Activated T-cell treated with anti-CD3 and anti-CD28 coated beads for 1 hour (primary cell): ENCODE measurements around the gene TNS1.
"Not testable (repeated sequence)": the region's sequence is repeated elsewhere in the genome, so short reads cannot be mapped to it uniquely, and the experiment has no call there.

Source experiments
- DNase-seq: peaks from one replicate; pipeline ENCODE4 v3.0.0-alpha.2; 2020; ENCODE audit warnings: low read depth

TNS1 gene

DNA sequence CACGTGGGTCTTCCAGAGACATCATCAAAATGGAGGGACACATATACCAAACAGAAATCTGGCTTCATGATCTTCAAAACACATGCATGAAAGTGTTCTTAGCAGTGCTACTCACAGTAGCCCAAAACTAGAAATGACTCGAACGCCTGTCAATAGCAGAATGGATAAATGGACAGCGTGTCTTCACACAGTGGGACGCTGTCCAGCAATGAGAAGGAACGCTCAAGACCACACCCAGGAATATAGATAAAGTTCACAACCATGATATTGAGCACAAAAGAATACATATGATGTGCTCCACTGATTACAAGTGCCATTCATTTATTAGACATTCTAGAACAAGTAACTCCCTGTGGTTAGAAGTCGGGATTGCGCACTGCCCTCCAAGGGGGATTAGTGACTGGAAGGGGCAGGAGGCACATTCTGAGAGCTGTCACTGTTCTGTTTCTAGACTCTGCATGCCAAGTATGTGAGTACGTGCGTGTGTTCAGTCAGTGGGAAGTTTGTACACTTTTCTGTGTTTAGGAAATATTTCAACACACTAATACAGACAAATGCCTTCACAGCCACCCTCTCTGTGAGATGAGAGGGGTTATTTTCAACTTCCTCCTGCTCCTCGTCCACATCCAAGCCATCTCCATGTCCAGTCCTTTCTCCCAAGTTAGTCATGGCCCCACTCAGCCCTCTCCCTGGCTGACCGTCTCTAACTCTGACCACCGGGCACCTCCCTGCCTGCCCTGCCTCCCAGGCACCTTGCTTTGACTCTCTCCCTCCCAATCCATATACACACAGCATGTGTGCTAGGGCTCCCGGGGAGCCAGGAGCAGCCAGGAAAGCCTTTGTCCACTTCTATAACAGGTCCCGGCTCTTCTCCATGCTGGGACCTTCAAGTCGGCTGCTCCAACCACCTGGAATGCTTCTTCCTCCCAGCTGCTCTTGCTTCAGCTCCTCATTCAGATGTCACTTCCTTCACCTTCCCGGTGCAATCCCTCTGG, 26.9 kb upstream of the TNS1 start:
- DNase-seq: no peak

DNA sequence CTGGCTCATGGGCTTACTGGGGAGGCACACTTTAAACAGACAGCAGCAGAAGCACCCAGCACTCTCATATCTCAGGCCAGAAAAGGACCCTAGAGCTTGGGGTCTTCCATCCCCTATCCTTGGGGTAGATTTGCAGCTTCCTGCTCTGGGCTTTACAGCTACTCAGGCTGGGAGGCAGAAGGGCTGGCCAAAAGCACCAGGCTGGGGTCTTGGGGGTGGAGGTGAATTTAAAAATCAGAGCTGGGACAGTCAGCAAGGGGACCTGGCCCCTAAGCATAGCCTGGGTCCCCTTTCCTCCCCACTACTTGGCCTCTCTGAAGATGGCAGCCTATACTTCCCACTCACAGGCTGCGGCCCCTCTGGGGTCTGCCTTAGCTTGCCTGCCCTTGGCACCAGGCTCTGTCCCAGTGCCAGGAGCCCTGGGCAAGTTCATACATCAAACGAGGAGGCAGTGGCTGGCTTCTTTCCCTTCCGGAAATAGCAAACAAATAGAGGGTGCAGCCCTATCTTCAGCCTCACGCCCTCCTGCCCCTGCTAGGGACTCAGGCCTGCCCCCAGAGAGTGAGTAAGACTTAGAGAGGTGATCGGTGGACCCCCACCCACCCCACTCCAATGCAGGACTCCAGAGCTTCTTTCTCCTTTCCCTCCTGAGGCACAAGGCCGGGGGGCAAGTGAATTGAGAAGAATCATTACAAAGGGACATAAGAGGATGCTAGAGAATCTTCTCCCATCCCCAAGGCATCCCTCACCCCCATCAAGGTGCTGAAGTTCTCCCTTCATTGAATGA, 26.0 kb upstream of the TNS1 start:
- no peak for DNase-seq

DNA sequence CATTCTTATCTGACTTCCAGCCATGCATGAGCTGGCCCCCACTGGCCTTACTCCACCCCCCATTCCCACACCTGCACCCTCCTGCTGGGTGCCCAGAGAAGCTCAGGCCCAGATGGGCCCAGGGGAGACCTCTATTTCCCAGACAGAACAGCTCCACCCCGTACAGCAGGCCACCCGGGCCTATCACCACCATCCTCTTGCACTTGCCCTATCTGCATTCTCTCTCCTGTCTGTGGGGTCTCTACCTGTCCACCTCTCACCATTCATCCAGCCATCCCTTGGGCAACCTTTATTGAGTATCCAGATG, 25.3 kb upstream of the TNS1 start:
- no peak for DNase-seq

DNA sequence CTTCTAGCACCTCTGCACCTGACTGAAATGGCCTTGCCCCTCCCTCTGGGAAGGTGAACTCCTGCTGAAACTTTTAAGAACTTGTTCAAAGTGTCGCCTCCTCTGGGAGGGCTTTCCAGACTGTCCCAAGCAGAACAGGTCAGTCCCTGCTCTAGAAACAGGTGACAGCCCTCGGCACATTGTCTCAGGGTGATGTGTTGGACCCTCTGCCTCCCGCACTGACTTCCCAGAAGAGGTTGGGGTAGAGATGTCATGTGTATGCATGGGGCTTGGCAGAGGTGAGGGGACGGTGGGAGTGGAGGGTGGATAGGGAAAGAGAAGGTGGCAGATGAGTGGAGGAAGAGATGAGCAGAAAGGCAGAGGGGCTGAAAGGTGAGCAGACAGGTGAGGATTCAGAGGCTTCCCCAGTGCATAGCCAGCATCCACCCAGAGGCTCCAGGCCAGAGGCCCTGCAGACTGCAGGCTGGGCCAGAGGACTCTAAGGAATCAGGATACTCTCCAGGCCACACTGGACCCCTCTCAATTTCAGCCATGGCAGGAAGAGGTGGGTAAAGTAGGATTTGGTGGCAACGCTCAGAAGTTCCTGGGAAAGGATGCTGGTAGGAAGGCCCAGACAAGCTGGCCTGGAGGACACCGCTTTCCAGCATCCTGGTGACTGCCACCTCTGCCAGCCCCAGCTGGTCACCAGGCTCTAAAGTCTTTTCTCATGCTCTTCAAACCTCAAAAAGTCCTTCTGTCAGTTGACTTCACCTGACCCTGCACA, 24.8 kb upstream of the TNS1 start:
- DNase-seq: no peak

DNA sequence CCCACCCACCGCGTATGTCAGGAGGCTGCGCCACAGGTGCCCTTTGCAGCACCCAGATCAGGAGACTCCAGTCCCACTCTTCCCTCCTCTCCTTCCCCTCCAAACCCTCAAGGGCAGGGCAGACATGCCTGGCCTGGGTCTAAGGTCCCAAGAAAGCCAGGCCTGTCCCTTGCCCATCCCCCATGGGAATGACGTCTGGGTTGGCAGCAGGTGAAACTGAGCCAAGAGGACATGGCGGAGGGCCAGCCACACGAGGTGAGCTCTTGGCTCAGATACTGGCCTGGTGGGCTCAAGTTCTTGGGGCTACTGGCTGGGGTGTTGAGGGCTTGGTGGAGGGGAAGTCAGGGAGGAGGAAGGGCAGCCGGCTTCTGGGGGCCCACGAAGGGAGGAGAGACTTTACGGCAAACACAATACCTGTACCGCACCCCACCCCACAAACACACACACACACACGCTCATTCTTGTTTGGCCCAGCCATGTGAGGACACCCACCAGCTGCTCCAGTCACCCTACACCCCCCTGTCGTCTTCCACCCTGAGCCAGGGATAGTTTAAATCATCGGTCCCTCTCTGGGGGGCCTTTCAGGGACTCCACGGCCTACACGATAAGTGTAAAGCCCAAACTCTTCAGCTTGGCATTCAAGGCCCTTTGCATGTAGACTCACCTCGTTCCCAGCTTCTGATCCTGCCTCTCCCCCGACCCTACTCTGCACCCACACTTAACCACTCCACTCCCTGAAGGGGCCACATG, 24.1 kb upstream of the TNS1 start:
- no peak for DNase-seq

DNA sequence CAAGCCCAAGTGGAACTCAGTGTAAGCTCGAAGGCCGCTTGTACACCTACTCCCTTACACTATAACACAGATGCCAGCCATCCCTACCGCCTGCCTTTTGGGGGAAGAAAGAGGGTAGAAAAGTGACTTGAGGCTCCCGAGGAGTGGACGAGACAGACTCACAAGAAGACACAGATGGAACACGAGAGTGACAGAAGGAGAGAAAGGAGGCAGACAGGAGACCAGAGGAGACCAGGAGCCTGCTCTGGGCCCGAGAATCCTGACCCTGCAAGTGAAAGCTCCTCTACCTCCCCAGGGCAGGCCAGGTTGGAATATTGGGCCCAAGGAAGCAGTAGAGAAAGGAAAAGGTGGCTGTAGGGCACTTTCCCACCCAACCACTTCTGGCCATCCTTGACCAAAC, 23.4 kb upstream of the TNS1 start:
- no peak for DNase-seq

DNA sequence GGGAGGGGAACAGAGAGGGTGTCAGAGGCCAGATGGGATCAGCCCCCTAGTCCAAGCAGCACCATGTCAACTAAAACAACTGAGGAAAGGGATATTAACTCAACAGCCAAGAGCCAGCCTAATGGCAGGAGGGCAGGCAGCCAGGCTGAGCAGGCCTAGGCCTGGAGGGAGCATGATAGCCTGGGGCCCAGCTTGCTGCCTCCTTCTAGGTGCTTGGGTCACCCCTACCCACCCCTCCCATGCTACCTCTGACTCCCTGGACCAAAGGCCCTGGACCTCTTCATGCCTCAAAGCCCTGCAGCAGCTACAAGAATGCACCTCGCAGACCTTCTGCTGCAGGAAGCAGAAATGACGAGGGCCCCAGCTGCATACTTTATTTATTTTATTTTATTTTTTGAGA, 22.1 kb upstream of the TNS1 start:
- DNase-seq: no peak

DNA sequence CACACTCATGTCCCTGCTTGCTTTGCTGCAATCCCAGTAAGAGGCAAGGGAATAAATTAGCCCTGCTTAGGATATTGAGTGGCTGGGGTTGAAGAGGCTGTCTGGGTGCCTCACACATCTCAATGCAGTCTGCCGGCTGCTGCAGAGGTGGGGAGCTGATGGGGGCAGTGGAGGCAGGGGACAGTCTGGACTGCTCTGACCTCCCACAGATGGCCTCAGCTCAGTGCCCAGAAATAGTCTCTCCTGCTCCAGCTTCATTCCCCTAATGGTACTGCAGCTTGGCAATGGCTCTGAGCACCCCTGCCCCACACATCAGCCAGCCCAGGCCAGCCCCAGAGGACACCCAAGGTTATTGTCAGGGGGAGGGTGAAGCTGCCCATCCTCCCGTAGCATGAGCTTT, 21.5 kb upstream of the TNS1 start:
- DNase-seq: no peak

DNA sequence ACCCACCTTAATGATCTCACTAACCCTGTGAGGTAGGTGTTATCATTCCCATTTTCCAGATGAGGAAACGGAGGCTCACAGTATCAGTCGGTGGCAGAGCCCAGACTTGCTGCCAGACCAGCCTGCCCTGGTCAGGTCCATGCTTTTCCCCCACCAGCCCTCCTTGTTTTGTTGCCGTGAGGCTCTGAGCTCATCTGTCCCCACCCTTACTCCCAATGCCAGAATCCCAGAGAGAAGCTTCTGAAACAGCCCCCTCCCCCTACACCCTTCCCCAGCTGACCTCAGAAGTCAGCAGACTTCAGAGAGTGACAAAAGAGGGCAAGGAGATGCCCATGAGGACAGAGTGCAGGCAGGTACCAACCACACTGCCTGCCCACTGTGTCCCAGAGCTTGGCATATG, 20.8 kb upstream of the TNS1 start:
- DNase-seq: no peak

DNA sequence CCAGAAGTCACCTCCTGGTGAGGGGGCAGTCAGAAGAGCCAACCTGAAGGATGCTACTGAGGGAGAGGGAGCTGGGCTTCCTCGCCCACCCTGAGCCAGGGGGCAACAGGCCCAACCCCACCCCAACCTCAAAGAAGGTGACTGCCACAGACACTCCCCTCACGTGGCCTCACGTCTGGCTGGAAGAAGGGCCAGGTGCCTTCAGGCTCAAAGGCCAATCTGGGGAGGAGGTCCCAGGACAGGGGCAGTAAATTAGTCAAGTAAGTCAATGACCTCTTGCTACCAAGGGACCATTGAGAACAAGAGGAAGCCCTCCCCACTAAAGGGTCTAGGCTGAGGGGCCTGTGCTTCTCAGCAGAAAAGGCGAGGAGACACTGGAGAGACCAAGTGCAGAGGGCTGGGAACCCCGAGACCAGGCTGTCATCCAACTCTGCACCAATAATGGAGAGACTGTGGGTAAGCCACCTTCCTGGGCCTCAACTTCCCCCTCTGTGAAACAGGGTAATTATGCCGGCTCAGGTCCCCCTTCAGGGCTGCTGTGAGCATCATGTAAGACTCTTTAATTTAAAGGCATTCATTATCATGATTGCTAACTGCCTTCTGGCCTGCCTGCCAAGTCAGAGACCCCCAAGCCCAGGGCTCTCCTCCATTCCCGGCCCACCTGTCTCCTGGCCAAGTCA, 20.2 kb upstream of the TNS1 start:
- DNase-seq: no peak

DNA sequence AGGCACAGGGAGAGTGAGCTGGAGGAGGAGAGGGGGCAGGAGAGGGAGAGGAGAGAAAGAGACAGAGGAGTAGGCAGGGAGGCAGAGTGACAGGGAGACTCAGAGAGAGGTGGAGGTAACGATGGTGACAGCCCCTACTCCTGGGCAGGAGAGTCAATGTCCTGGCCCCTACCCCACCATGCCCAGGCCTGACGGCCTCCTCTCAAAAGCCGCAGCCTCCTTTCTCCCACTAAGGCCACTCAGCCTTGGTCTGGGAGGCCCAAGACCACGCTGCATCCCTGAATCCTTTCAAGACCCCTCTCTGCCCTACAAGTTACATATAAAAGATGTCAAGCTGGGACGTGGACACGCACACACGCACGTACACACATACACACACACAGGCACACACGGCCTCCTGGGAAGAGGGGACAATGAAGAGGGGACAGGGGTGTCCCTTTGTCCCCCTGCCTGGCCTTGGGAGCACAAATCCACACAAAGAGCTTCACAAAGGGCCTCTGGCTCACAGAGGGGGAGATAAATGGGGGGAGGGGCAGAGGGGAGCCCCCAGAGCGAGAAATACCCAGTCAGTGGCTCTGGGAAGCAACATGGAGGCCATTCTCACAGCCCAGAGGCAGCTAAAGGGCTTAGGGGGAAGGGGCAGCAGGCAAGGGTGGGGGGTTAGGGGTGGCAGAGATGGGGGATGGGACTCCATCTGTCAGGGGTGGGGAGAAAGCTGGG, 19.5 kb upstream of the TNS1 start:
- DNase-seq: no peak

DNA sequence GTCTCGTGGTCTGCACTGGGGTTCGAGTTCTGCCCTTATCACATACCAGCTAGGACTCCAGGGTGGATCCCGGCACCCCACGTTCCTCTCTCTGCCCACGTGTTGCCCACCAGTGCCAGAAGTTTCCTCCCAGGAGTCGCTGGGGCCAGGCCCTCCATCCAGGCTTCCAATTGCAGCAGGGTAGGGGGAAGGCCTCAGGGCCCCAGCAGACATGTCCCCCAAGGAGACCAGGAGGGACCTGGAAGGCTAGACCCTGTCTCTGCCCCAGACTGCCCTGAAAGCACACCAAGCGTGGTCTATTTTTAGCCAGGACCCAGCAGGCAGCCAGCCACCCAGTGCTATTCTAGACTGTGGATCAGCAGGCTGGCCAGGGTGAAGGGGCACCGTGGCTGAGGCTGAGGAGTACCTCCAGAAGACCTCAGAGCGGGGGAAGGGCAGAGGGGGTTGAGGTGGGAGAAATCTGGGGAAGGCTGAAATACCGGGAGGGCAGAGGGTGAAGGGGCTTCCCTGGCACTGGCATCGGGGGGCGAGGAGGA, 18.8 kb upstream of the TNS1 start:
- DNase-seq: no peak

DNA sequence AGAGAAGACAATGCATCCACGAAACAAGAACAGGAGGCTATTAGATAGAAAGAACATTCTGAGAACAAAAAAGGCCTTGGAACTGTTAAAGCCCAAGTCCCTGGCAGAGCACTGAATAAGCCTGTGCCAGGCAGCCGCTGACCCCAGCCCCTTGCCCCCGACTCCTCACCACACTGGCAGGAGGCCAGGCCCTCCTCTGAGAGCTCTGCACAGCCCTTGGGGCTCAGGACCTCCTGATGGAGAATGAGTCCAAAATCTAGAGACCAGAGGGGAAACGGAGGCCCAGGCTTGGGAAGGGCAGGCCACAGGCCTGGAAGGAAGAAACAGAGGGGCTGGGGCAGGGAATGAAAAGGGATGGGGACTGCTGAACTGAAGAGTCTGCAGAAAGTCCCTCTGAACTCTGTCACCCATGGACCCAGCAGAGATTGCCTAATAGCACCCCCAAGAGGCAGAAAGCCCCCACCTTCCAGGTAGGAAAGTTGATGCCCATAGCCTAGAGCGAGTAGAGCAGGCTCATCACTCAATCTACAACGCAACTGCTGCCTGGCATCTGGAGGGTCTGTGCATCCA, 18.3 kb upstream of the TNS1 start:
- no peak for DNase-seq

DNA sequence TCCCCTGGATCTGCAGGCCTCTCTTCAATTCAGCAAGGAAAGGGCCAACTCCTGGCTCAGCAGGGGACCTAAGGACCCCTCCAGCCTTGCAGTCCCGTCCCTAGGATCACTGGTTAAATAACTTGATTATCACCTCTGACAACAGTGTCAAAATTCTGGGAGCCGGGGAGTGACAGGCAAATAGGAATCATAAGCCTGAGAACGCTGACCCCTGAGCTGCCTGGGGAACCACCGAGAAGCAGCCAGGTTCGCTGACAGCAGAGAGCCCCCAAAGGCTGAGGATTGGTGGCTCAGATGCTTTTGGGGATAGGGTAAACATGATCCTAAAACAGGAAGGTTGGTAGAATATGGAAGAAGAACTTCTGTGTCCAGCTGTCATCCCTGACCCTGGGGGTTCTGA, 17.5 kb upstream of the TNS1 start:
- DNase-seq: no peak

DNA sequence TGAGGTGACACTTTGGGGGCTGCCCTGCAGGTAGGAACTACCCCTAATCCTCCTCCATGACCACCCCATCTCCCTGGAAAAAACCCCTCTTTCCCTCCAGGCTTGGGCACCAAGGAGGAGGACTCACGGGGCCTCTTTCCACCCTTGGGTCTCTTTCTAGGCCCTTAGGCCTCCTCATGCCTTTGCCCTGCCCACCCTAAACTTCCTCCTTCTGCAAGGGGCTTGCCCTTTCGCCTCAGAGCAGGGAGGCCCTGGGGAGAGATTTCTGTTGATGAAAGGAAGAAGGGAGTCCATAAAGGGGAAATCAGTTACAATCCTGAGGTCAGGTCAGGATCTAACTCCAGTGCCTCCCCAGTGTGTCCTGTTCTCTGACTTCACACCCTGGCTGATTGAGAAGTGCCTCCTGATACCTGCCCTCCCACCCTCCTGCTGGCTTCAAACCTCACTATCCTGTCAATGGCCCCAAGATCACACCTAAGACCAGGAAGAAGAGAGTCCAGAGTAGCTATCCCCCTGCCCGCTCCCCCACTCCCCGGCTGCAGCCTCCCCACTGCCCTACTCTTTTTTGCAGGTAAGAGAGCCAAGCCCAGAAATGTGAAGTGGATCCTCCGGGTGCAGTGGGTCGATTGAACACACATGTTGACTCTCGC, 16.7 kb upstream of the TNS1 start:
- no peak for DNase-seq

DNA sequence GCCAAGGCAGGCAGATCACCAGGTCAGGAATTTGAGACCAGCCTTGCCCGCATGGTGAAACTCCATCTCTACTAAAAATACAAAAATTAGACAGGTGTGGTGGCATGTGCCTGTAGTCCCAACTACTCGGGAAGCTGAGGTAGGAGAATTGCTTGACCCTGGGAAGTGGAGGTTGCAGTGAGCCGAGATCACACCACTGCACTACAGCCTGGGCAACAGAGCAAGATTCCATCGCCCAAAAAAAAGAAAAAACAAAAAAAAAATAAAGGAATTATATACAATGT, 16.0 kb upstream of the TNS1 start:
- DNase-seq: not testable (repeated sequence)

DNA sequence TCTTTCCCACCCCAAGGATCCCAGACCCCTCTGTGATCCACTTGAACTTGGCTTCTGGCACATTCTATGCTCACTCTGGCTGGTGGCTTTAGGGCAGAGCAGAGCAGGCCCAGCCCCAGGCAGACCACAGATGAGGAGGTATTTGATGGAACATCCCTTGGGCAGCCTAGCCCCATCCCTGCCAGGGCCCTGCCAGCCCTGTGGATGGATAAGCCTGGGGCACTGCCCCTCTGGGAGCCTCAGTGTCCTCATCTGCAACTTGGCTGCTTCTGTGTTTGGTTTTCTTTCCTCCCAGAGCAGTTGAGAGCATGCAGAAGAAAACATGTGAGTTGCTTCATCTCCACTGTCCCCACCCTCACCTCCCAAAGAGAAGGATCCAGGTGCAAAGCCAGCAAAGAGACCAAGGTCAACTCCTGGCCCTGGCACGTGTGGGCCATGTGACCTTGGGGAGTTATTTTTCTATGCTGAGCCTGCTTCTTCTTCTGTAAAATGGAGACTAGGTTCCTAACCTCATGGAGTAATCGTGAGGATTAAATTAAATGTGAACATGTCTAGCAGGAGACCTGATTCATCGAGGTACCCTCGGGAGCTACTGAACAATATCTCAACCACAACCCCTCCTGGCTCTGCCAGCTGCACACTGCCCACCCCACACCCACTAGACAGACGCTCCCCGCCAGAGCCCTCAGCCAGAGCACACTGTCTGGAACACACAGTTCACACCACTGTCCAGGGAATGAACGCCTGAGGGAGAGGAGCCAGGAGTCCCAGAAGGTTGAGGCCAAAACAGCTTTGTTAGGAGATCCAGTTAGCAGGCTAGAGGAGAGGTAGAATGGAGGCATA, 14.6 kb upstream of the TNS1 start:
- DNase-seq: no peak

DNA sequence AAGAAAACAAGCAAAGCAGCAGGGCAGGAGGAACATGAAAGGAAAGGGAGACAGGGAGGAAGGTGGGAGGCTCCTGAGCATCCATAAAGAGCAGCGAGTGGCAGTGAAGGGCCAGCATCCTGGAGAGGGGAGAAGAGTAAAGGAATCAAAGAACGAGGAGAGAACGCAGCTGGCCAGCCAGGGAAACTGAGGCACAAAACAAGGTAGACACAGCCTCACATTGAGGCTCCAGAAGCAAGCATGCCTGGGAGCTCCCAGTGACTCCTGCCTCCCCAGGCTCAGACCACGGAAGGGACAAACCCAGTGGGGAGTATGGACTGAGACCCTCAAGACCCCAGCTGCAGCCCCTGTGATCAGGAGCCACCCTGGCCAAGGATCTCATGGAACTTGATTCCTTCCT, 14.0 kb upstream of the TNS1 start:
- DNase-seq: no peak
